ENCODE measurements around the gene MANSC1. TPM values are rescaled to one million over a fixed set of nuclear protein-coding genes. Genes with fewer than 3 reads are reported as not detected.
A peak's percentile ranks its signal among the peaks of the same experiment; 100 is the strongest.

The MANSC1 gene
- 19.8 TPM for total RNA-seq

GRCh38 chr12:12349711-12350665, at the start of gene MANSC1:
Gene MANSC1 (minus strand): TSS chr12:12350242. CDS start chr12:12343314, 6,928 bp downstream.
- peak; percentile 76 for DNase-seq (ENCODE audit: low spot score)
- ATAC-seq: peak; percentile 86

GRCh38 chr12:12399161-12399560, 49.1 kb upstream of the MANSC1 start:
- intact Hi-C loops (cut with DNase I): no loop called here
- no peak for ATAC-seq
- DNase-seq (ENCODE audit: low spot score): no peak

More at GRCh38 chr12:12349711-12350665, at the start of gene MANSC1:
- intact Hi-C loops (cut with DNase I): no loop called here

GRCh38 chr12:12398026-12398859, 48.2 kb upstream of the MANSC1 start:
- peak; percentile 72 for DNase-seq (ENCODE audit: low spot score)
- ATAC-seq: peak; percentile 98
- intact Hi-C loops (cut with DNase I): no loop called here

- DNase-seq (ENCODE audit: low spot score): no peak
- ATAC-seq: no peak
- intact Hi-C loops (cut with DNase I): no loop called here
These were observed 47.1 kb upstream of the MANSC1 start for GRCh38 chr12:12397184-12397583.

GRCh38 chr12:12396694-12397093, 46.7 kb upstream of the MANSC1 start:
- DNase-seq (ENCODE audit: low spot score) (no peak), ATAC-seq (no peak)
- intact Hi-C loops (cut with DNase I): no loop called here

GRCh38 chr12:12393171-12393570, 43.1 kb upstream of the MANSC1 start:
- ATAC-seq: no peak
- intact Hi-C loops (cut with DNase I): no loop called here

GRCh38 chr12:12392413-12392812, 42.4 kb upstream of the MANSC1 start:
- DNase-seq (ENCODE audit: low spot score): no peak
- ATAC-seq: no peak
- intact Hi-C loops (cut with DNase I): no loop called here

More at GRCh38 chr12:12393171-12393570, 43.1 kb upstream of the MANSC1 start:
- DNase-seq (ENCODE audit: low spot score): no peak

- no peak for DNase-seq (ENCODE audit: low spot score)
- no peak for ATAC-seq
- intact Hi-C loops (cut with DNase I): no loop called here
These were observed 37.5 kb upstream of the MANSC1 start for GRCh38 chr12:12387501-12387900.

- ATAC-seq (no peak), DNase-seq (ENCODE audit: low spot score) (no peak)
- intact Hi-C loops (cut with DNase I): no loop called here
These were observed 34.7 kb upstream of the MANSC1 start for GRCh38 chr12:12384571-12385340.

- ATAC-seq (no peak), DNase-seq (ENCODE audit: low spot score) (no peak)
- intact Hi-C loops (cut with DNase I): no loop called here
These were observed 31.9 kb upstream of the MANSC1 start for GRCh38 chr12:12381982-12382381.

- intact Hi-C loops (cut with DNase I): no loop called here
- ATAC-seq: no peak
- no peak for DNase-seq (ENCODE audit: low spot score)
These were observed 31.0 kb upstream of the MANSC1 start for GRCh38 chr12:12380949-12381593.

- peak; percentile 49 for ATAC-seq
- intact Hi-C loops (cut with DNase I): no loop called here
- no peak for DNase-seq (ENCODE audit: low spot score)
These were observed 30.0 kb upstream of the MANSC1 start for GRCh38 chr12:12379831-12380730.

- no peak for ATAC-seq
- intact Hi-C loops (cut with DNase I): no loop called here
- DNase-seq (ENCODE audit: low spot score): no peak
These were observed 28.6 kb upstream of the MANSC1 start for GRCh38 chr12:12378616-12379015.

- DNase-seq (ENCODE audit: low spot score): no peak
- peak; percentile 87 for ATAC-seq
- intact Hi-C loops (cut with DNase I): no loop called here
These were observed 26.8 kb upstream of the MANSC1 start for GRCh38 chr12:12376646-12377448.

- intact Hi-C loops (cut with DNase I): no loop called here
These were observed 23.1 kb upstream of the MANSC1 start for GRCh38 chr12:12372946-12373722.

GRCh38 chr12:12367482-12367998, 17.5 kb upstream of the MANSC1 start:
- ATAC-seq (no peak), DNase-seq (ENCODE audit: low spot score) (no peak)
- intact Hi-C loops (cut with DNase I): no loop called here

More at GRCh38 chr12:12372946-12373722, 23.1 kb upstream of the MANSC1 start:
- ATAC-seq (no peak), DNase-seq (ENCODE audit: low spot score) (no peak)
